Fibroblast of pulmonary artery (primary cell): ENCODE measurements around the gene BMP7.

ENCODE experiments used
- DNase-seq: peaks from one replicate; pipeline ENCODE4 v3.0.0-alpha.2; 2010; ENCODE audit warnings: low read depth
- H3K4me3 ChIP-seq: replicated peaks from 2 replicates; pipeline ENCODE4 v1.5.1; 2011; ENCODE audit warnings: low read depth, mild to moderate bottlenecking, control low read depth, low read length, moderate library complexity
- CTCF ChIP-seq: IDR thresholded peaks from 2 replicates; pipeline ENCODE4 v1.5.1; 2011; ENCODE audit warnings: mild to moderate bottlenecking, control low read depth, low read length, inconsistent platforms; ENCODE audit errors: missing control alignments

BMP7 gene

GRCh38 chr20:57131601-57132391 is 134.6 kb downstream of the BMP7 start:
- H3K4me3 ChIP-seq: no peak overlapping the region
- TF ChIP-seq CTCF: no peak
- DNase-seq: no peak

- H3K4me3 ChIP-seq: no peak overlapping the region
- no peak for TF ChIP-seq CTCF
- DNase-seq: no peak
Measured at GRCh38 chr20:57131077-57131476, 135.4 kb downstream of the BMP7 start.

GRCh38 chr20:57130160-57130772 is 136.2 kb downstream of the BMP7 start:
- TF ChIP-seq CTCF: no peak
- no peak for DNase-seq
- no peak overlapping the region for H3K4me3 ChIP-seq

- no peak for TF ChIP-seq CTCF
- DNase-seq: no peak
- H3K4me3 ChIP-seq: no peak overlapping the region
Measured at GRCh38 chr20:57129303-57129702, 137.1 kb downstream of the BMP7 start.

- no peak for TF ChIP-seq CTCF
- no peak for DNase-seq
- no peak overlapping the region for H3K4me3 ChIP-seq
Measured at GRCh38 chr20:57128044-57128757, 138.2 kb downstream of the BMP7 start.

- DNase-seq: no peak
- H3K4me3 ChIP-seq: no peak overlapping the region
- no peak for TF ChIP-seq CTCF
Measured at GRCh38 chr20:57126481-57127092, 139.9 kb downstream of the BMP7 start.
